Endothelial cell of umbilical vein (primary cell): ENCODE results near the gene MSH5. TPM values are rescaled to one million over a fixed set of nuclear protein-coding genes. Genes with fewer than 3 reads are reported as not detected.

Experiments used
- BruUV-seq: library from RNA; stranded (reverse); fragments of 400-500 nt; replicated peaks from 2 replicates; lab custom pipeline; 2021; lab: Mats Ljungman, UMichigan
- CTCF ChIA-PET: fragments of 300-600, 350-600 bp; sonication (Branson Sonifier 250); formaldehyde crosslinking; loops from one replicate; lab custom pipeline; 2021; ENCODE audit warnings: antibody characterized with exemption, inconsistent platforms; lab: Charles Lee
- POLR2A ChIA-PET: fragments of 300-600, 350-600 bp; sonication (Branson Sonifier 250); formaldehyde crosslinking; loops from one replicate; lab custom pipeline; 2021; ENCODE audit warnings: antibody characterized with exemption, inconsistent platforms; lab: Charles Lee
- DNase-seq: peaks from one replicate; pipeline ENCODE4 v3.0.0-alpha.2; 2011; ENCODE audit warnings: low read depth, low spot score
- FAIRE-seq: peaks from 2 replicates; lab custom pipeline; 2011; peaks lifted over from hg19 to GRCh38; lab: Jason Lieb, UNC
- H2AFZ ChIP-seq: 2 replicates; pipeline ENCODE4 v1.6.0; 2012; ENCODE audit warnings: low read depth, low read length, control low read depth, inconsistent platforms
- H3K27ac ChIP-seq: 2 replicates; pipeline ENCODE4 v1.5.1; 2011; ENCODE audit warnings: low read depth, mild to moderate bottlenecking, control low read depth, low read length, moderate library complexity; ENCODE audit not compliant: insufficient read depth
- H3K27me3 ChIP-seq, 2 experiments: 2 replicates each; pipeline versions ENCODE4 v1.6.0 to v1.6.1; 2011; ENCODE audit warnings: low read length in 2 of 2, mixed read lengths in 1 of 2; ENCODE audit not compliant: control insufficient read depth in 2 of 2, insufficient read depth in 2 of 2
- H3K36me3 ChIP-seq, 2 experiments: 2 replicates in 1 of 2; 3 replicates in 1 of 2; pipeline ENCODE4 v1.5.1; 2011; ENCODE audit warnings: low read length in 2 of 2, mild to moderate bottlenecking in 1 of 2, moderate library complexity in 1 of 2; ENCODE audit not compliant: control insufficient read depth in 2 of 2, insufficient read depth in 2 of 2; ENCODE audit errors: extremely low read depth in 1 of 2
- H3K4me1 ChIP-seq: 3 replicates; pipeline ENCODE4 v1.5.1; 2011; ENCODE audit warnings: mild to moderate bottlenecking, low read length; ENCODE audit not compliant: control insufficient read depth, insufficient read depth; ENCODE audit errors: extremely low read depth
- H3K4me2 ChIP-seq: 2 replicates; pipeline ENCODE4 v1.6.1; 2011; ENCODE audit warnings: low read length, control low read depth, mixed read lengths; ENCODE audit not compliant: insufficient read depth
- H3K4me3 ChIP-seq, 3 experiments: fragments of 200-600 bp in 1 of 3; sonication (generic), shearing (Covaris generic) in 1 of 3; replicated peaks in 1 of 3; 2 replicates each; pipeline ENCODE4 v1.5.1; 2011 to 2016; ENCODE audit warnings: control low read depth in 3 of 3, low read length in 3 of 3, mild to moderate bottlenecking in 2 of 3, inconsistent platforms in 1 of 3, low read depth in 1 of 3, moderate library complexity in 1 of 3; ENCODE audit not compliant: insufficient read depth in 1 of 3
- H3K79me2 ChIP-seq: 2 replicates; pipeline ENCODE4 v1.6.0; 2012; ENCODE audit warnings: low read length, inconsistent platforms; ENCODE audit not compliant: control insufficient read depth, insufficient read depth
- H3K9ac ChIP-seq: replicated peaks from 2 replicates; pipeline ENCODE3; 2011; ENCODE audit warnings: low read length, control low read depth; ENCODE audit not compliant: insufficient read depth; ENCODE audit errors: extremely low read depth
- H3K9me1 ChIP-seq: replicated peaks from 3 replicates; pipeline ENCODE4 v1.6.0; 2011; ENCODE audit warnings: mild to moderate bottlenecking, low read length; ENCODE audit not compliant: control insufficient read depth, insufficient read depth; ENCODE audit errors: extremely low read depth
- H3K9me3 ChIP-seq: replicated peaks from 2 replicates; pipeline ENCODE4 v1.5.1; 2012; ENCODE audit warnings: low read length, inconsistent platforms; ENCODE audit not compliant: control insufficient read depth, insufficient read depth
- H4K20me1 ChIP-seq: replicated peaks from 2 replicates; pipeline ENCODE3; 2011; ENCODE audit warnings: mild to moderate bottlenecking, low read length; ENCODE audit not compliant: control insufficient read depth, insufficient read depth; ENCODE audit errors: extremely low read depth
- EZH2 ChIP-seq: IDR thresholded peaks from 2 replicates; pipeline ENCODE4 v1.6.1; 2012; ENCODE audit warnings: borderline replicate concordance, low read depth, mild to moderate bottlenecking, moderate library complexity, low read length, inconsistent platforms; ENCODE audit not compliant: severe bottlenecking
- FOS ChIP-seq: IDR thresholded peaks from 2 replicates; pipeline ENCODE4 v1.6.1; 2011; ENCODE audit warnings: mild to moderate bottlenecking, low read length, moderate library complexity, borderline replicate concordance; ENCODE audit not compliant: insufficient read depth
- GATA2 ChIP-seq: IDR thresholded peaks from 2 replicates; pipeline ENCODE4 v1.7.0; 2011; ENCODE audit warnings: low read depth, mild to moderate bottlenecking, moderate library complexity, mixed read lengths, low read length; ENCODE audit not compliant: insufficient read length, insufficient read depth
- JUN ChIP-seq: IDR thresholded peaks from 2 replicates; pipeline ENCODE4 v1.6.1; 2011; ENCODE audit warnings: borderline replicate concordance, low read depth; ENCODE audit not compliant: insufficient read length, insufficient read depth
- MYC ChIP-seq: IDR thresholded peaks from one replicate; pipeline ENCODE4 v1.6.1; 2011; ENCODE audit warnings: mild to moderate bottlenecking, low read depth, low read length
- POLR2A ChIP-seq: IDR thresholded peaks from 2 replicates; pipeline ENCODE4 v1.6.1; 2012; ENCODE audit warnings: low read depth, mild to moderate bottlenecking, control low read depth, low read length
- POLR2AphosphoS5 ChIP-seq: IDR thresholded peaks from 2 replicates; pipeline ENCODE4 v1.6.1; 2012; ENCODE audit warnings: low read depth, mild to moderate bottlenecking, control low read depth, low read length, moderate library complexity; ENCODE audit not compliant: insufficient read depth
- dilution Hi-C: fragments of 300-500 bp; cut with MboI; formaldehyde crosslinking; loops from one replicate; pipeline ENCODE4 v1.15.0; 2019; ENCODE audit warnings: low sequenced_read_pairs; ENCODE audit not compliant: extremely low pct_ligation_motif_present
- intact Hi-C: fragments of 100-400 bp; cut with micrococcal nuclease; formaldehyde crosslinking; loops from one replicate; pipeline ENCODE4 v1.10.0; 2022
- polyA plus RNA-seq, 4 experiments: library from polyadenylated mRNA; depleted of rRNA in 3 of 4; stranded (reverse) in 3 of 4; unstranded in 1 of 4; fragments of >200 nt; gene quantifications; 2 replicates each; pipeline versions ENCODE4 v1.2.1 to v1.2.3, GENCODE V29; 2011 to 2012; ENCODE audit warnings: missing spikeins in 1 of 4
- total RNA-seq: library from RNA; stranded (reverse); gene quantifications from 2 replicates; pipeline ENCODE4 v1.2.3, GENCODE V29; 2021
- TF ChIP-seq, protein P1 (sequence below): IDR thresholded peaks from 2 replicates; pipeline ENCODE4 v1.6.1; 2011; ENCODE audit not compliant: insufficient read depth, insufficient read length
- TF ChIP-seq, protein P2 (sequence below), 2 donors: IDR thresholded peaks; 1 replicate in 1 of 2; 2 replicates in 1 of 2; pipeline ENCODE4 v1.5.1; 2011; ENCODE audit warnings: low read length in 2 of 2, mild to moderate bottlenecking in 2 of 2, moderate library complexity in 2 of 2, control low read depth in 1 of 2, inconsistent platforms in 1 of 2, low read depth in 1 of 2; ENCODE audit not compliant: insufficient read depth in 1 of 2; ENCODE audit errors: extremely low read depth in 1 of 2

The MSH5 gene
- total and polyA plus RNA-seq, 2 donors (not counting 3 experiments of a cell fraction or from before 2014, with no cell fraction given) = 27.1 to 43.8 TPM

GRCh38 chr6:31763619-31763940 is 23.8 kb downstream of the MSH5 start:
- no peaks in the 10 kb centered on the region for H3K27me3 ChIP-seq
- H3K4me3 ChIP-seq = no peak overlapping the region
- H3K4me1 ChIP-seq = no peaks in the 10 kb centered on the region
- TF ChIP-seq EZH2 = no peak
- no peak for TF ChIP-seq MYC
- TF ChIP-seq FOS = no peak
- H3K9ac ChIP-seq = no peak overlapping the region
- no peaks in the 10 kb centered on the region for H4K20me1 ChIP-seq
- dilution Hi-C loops = no loop called here
- H2AFZ ChIP-seq = no peak overlapping the region
- DNase-seq (peak; percentile 29), FAIRE-seq (peak; percentile 37)
- POLR2A ChIA-PET = no interaction called here
- no peaks in the 10 kb centered on the region for H3K79me2 ChIP-seq
- no peak overlapping the region for H3K4me2 ChIP-seq
- intact Hi-C loops = no loop called here
- H3K36me3 ChIP-seq = peaks cover 2% of the 10 kb centered on the region in 2 experiments
- no peaks in the 10 kb centered on the region for H3K9me3 ChIP-seq
- CTCF ChIA-PET = interaction anchor here (0.5 to 0.7 kb wide), 2 partner anchors 27 to 34 kb away, joined by 3 read pairs; no protein-coding TSS in a partner anchor
- BruUV-seq = no TSS peak
- H3K27ac ChIP-seq = no peak overlapping the region
- no peaks in the 10 kb centered on the region for H3K9me1 ChIP-seq

DNA sequence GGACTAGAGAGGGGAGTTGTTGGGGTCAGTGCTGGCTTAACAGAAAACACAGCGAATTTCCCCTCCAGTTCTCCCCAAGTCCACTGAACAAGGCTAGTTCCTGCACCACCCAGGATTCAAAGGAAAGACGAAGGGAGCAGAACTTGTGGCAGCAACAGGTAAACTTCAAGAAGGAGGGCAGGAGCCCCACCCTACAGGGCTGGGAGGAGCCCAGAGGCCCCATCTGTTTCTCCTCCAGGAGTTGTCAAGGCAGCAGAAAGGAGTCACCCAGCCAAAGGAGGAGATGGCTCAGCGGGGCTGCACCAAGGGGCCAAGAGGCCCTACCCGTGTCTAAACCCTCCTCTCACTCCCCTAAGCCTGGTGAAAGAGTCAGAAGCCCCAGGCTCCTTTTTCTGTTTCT is 24.4 kb downstream of the MSH5 start:
- no peak overlapping the region for H3K4me2 ChIP-seq
- CTCF ChIA-PET = interaction anchor here (0.5 to 1.1 kb wide), 3 partner anchors 27 to 34 kb away, joined by 3 read pairs; no protein-coding TSS in a partner anchor
- no peak for DNase-seq
- H3K27ac ChIP-seq = no peak overlapping the region
- H3K4me3 ChIP-seq = no peak overlapping the region
- dilution Hi-C loops = no loop called here
- H3K4me1 ChIP-seq = no peaks in the 10 kb centered on the region
- no peaks in the 10 kb centered on the region for H3K9me3 ChIP-seq
- no peaks in the 10 kb centered on the region for H3K27me3 ChIP-seq
- H2AFZ ChIP-seq = no peak overlapping the region
- POLR2A ChIA-PET = no interaction called here
- no peaks in the 10 kb centered on the region for H3K79me2 ChIP-seq
- no TSS peak for BruUV-seq
- peaks cover 2% of the 10 kb centered on the region in 2 experiments for H3K36me3 ChIP-seq
- intact Hi-C loops = no loop called here
- H3K9ac ChIP-seq = no peak overlapping the region
- H3K9me1 ChIP-seq = no peaks in the 10 kb centered on the region
- H4K20me1 ChIP-seq = no peaks in the 10 kb centered on the region
- TF ChIP-seq JUN = no peak
- TF ChIP-seq MYC = no peak
- no peak for TF ChIP-seq EZH2
- TF ChIP-seq, protein P1, sequence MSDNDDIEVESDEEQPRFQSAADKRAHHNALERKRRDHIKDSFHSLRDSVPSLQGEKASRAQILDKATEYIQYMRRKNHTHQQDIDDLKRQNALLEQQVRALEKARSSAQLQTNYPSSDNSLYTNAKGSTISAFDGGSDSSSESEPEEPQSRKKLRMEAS = no peak
- no peak for TF ChIP-seq POLR2AphosphoS5
- TF ChIP-seq FOS = no peak
- no peak for TF ChIP-seq POLR2A
- no peak for TF ChIP-seq GATA2
- TF ChIP-seq, protein P2, sequence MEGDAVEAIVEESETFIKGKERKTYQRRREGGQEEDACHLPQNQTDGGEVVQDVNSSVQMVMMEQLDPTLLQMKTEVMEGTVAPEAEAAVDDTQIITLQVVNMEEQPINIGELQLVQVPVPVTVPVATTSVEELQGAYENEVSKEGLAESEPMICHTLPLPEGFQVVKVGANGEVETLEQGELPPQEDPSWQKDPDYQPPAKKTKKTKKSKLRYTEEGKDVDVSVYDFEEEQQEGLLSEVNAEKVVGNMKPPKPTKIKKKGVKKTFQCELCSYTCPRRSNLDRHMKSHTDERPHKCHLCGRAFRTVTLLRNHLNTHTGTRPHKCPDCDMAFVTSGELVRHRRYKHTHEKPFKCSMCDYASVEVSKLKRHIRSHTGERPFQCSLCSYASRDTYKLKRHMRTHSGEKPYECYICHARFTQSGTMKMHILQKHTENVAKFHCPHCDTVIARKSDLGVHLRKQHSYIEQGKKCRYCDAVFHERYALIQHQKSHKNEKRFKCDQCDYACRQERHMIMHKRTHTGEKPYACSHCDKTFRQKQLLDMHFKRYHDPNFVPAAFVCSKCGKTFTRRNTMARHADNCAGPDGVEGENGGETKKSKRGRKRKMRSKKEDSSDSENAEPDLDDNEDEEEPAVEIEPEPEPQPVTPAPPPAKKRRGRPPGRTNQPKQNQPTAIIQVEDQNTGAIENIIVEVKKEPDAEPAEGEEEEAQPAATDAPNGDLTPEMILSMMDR (IDR thresholded peaks at IDR 0.05; ENCODE audit: extremely low read depth in 1 of 2, insufficient read depth in 1 of 2, low read depth in 1 of 2, low read length in 2 of 2) = no peak
- no peak for FAIRE-seq
